ENCODE data around the gene KCNK10. TPM values are rescaled to one million over a fixed set of nuclear protein-coding genes. Genes with fewer than 3 reads are reported as not detected.

KCNK10 gene
- total and polyA plus RNA-seq, 11 donors, result 0.07 to 0.31 (median 0.20) TPM; not detected in 7

- Histone ChIP-seq H3K36me3 (no peaks in the 10 kb centered on the region), H3K27me3 (peaks cover 0 to 7% (median 0%) of the 10 kb centered on the region in 9 donors), H3K9me3 (no peaks in the 10 kb centered on the region), H3K4me1 (no peaks in the 10 kb centered on the region), H3K27ac (no peak overlapping the region), H3K4me3 (no peak overlapping the region)
- no peak for TF ChIP-seq POLR2A (IDR thresholded peaks at IDR 0.05)
- TF ChIP-seq, protein P1, sequence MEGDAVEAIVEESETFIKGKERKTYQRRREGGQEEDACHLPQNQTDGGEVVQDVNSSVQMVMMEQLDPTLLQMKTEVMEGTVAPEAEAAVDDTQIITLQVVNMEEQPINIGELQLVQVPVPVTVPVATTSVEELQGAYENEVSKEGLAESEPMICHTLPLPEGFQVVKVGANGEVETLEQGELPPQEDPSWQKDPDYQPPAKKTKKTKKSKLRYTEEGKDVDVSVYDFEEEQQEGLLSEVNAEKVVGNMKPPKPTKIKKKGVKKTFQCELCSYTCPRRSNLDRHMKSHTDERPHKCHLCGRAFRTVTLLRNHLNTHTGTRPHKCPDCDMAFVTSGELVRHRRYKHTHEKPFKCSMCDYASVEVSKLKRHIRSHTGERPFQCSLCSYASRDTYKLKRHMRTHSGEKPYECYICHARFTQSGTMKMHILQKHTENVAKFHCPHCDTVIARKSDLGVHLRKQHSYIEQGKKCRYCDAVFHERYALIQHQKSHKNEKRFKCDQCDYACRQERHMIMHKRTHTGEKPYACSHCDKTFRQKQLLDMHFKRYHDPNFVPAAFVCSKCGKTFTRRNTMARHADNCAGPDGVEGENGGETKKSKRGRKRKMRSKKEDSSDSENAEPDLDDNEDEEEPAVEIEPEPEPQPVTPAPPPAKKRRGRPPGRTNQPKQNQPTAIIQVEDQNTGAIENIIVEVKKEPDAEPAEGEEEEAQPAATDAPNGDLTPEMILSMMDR (IDR thresholded peaks at IDR 0.05), result no peak
- WGBS, 4 donors, result 50 to 86% (median 80%) methylated on average over 1 of the region's 1 CpG
- DNase-seq, result no peak
- ATAC-seq, result no peak
- intact Hi-C loops (cut with DNase I), result no loop called here
Measured at GRCh38 chr14:88255196-88255595, 67.9 kb downstream of the KCNK10 start.

DNA sequence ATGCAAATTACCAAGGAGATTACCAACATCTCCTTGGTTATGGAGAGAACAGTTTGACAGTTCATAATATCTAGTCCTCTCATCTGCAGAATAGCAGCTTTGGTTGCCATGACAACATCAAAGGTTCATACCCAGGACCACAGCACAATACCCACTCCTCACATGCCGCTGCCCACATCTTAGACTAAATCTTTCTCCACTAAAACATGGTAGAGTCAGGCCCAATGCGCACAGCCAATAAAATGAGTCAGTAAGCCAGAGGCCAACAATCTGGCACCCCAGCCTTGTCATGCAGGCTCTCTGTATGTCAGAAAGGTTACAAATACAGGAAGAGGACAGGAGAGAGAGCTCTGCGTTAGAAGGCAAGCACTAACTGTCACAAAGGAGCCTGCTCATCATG is 70.6 kb downstream of the KCNK10 start:
- WGBS, 4 donors, result 77 to 80% (median 79%) methylated on average over 3 of the region's 3 CpGs
- H3K36me3 ChIP-seq, result no peaks in the 10 kb centered on the region
- intact Hi-C loops (cut with DNase I), result no loop called here
- no peaks in the 10 kb centered on the region for H3K9me3 ChIP-seq
- H3K27ac ChIP-seq, result no peak overlapping the region
- no peak for DNase-seq
- no peaks in the 10 kb centered on the region for H3K4me1 ChIP-seq
- H3K27me3 ChIP-seq, result peaks cover 0 to 8% (median 0%) of the 10 kb centered on the region in 9 donors
- no peak for ATAC-seq
- H3K4me3 ChIP-seq, result no peak overlapping the region
- TF ChIP-seq POLR2A (IDR thresholded peaks at IDR 0.05), result no peak
- TF ChIP-seq, protein P1 (IDR thresholded peaks at IDR 0.05), result no peak

DNA sequence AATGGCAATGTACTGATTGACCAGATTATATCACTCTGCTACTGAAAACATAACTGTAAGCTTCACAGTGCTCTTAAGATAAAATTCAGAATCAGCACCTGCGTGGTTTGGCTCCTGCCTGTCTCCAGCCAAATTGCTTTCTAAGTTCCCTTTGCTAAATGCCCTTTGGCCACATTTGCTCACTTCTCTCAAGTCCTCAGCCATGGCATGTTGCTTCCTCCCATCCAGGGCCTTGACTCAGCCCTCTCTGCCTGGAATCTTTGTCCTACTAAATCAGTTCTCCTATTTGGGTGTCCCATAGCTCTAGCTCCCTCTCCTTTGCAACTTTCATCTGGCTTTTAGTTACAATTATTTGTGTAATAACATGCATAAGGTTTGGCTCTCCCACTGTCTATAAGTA is 71.4 kb downstream of the KCNK10 start:
- Histone ChIP-seq H3K4me1 (no peaks in the 10 kb centered on the region), H3K27ac (no peak overlapping the region), H3K9me3 (no peaks in the 10 kb centered on the region), H3K27me3 (peaks cover 0 to 8% (median 0%) of the 10 kb centered on the region in 9 donors), H3K4me3 (no peak overlapping the region), H3K36me3 (no peaks in the 10 kb centered on the region)
- TF ChIP-seq, protein P1 (IDR thresholded peaks at IDR 0.05), result no peak
- TF ChIP-seq POLR2A (IDR thresholded peaks at IDR 0.05), result no peak
- WGBS, 4 donors, result 64 to 87% (median 76%) methylated on average over 1 of the region's 1 CpG
- DNase-seq, result no peak
- intact Hi-C loops (cut with DNase I), result no loop called here
- ATAC-seq, result no peak

DNA sequence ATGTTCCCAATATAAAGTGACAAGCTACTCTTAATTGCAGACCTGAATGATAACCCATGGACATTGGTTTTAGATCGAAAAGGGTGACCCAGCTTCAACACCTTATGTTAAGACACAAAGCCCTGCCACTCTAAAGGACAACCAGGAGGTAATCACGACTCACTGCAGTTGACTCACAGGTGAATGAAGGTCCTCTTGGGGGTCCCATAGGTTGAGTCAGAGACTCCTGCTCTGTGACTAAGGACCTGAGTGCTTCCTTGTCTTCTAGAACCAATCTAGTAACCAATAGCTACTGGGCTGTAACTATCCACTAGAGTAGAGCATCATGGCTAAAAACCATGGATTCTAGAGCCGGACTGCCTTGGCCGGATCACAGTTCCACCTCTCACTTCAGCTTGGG is 73.8 kb downstream of the KCNK10 start:
- intact Hi-C loops (cut with DNase I), result no loop called here
- H3K9me3 ChIP-seq, result no peaks in the 10 kb centered on the region
- no peak overlapping the region for H3K4me3 ChIP-seq
- 82 to 91% (median 89%) methylated on average over 4 of the region's 4 CpGs for WGBS, 4 donors
- H3K27me3 ChIP-seq, result peaks cover 0 to 19% (median 0%) of the 10 kb centered on the region in 9 donors
- ATAC-seq (no peak), DNase-seq (no peak)
- no peak for TF ChIP-seq POLR2A (IDR thresholded peaks at IDR 0.05)
- TF ChIP-seq, protein P1 (IDR thresholded peaks at IDR 0.05), result no peak
- no peaks in the 10 kb centered on the region for H3K4me1 ChIP-seq
- H3K36me3 ChIP-seq, result no peaks in the 10 kb centered on the region
- no peak overlapping the region for H3K27ac ChIP-seq
